DND-41 (cell line): ENCODE results near the gene MME.

Experiments used
- ATAC-seq: fragments of 200-7000 bp; cut with Tn5 transposase; 3 replicates; pipeline ENCODE4 v1.9.1; 2021; ENCODE audit warnings: low read depth; ENCODE audit not compliant: insufficient read depth
- DNase-seq: peaks from one replicate; pipeline ENCODE4 v3.0.0-alpha.2; 2020
- H2AFZ ChIP-seq: 2 replicates; pipeline ENCODE4 v1.6.0; 2012; ENCODE audit warnings: low read depth, low read length
- H3K27ac ChIP-seq: 2 replicates; pipeline ENCODE4 v1.5.1; 2012; ENCODE audit warnings: low read length, inconsistent platforms
- H3K27me3 ChIP-seq: fragments of 200-600 bp; sonication (generic); 2 replicates; pipeline ENCODE4 v1.6.0; 2012; ENCODE audit warnings: low read length, mild to moderate bottlenecking, inconsistent platforms; ENCODE audit not compliant: insufficient read depth, poor library complexity
- H3K36me3 ChIP-seq: 2 replicates; pipeline ENCODE4 v1.5.1; 2012; ENCODE audit warnings: low read length, inconsistent platforms; ENCODE audit not compliant: insufficient read depth
- H3K4me1 ChIP-seq: 2 replicates; pipeline ENCODE4 v1.5.1; 2012; ENCODE audit warnings: mild to moderate bottlenecking, low read length; ENCODE audit not compliant: insufficient read depth
- H3K4me2 ChIP-seq: 2 replicates; pipeline ENCODE4 v1.6.0; 2012; ENCODE audit warnings: mild to moderate bottlenecking, moderate library complexity, low read length, inconsistent platforms; ENCODE audit not compliant: insufficient read depth
- H3K4me3 ChIP-seq, 2 experiments: fragments of 200-600 bp in 1 of 2; shearing (Covaris generic) in 1 of 2; 2 replicates each; pipeline ENCODE4 v1.5.1; 2012 to 2016; ENCODE audit warnings: inconsistent platforms in 2 of 2, low read length in 2 of 2, mild to moderate bottlenecking in 2 of 2, low read depth in 1 of 2, moderate library complexity in 1 of 2
- H3K79me2 ChIP-seq: 2 replicates; pipeline ENCODE4 v1.6.0; 2012; ENCODE audit warnings: low read length, inconsistent platforms; ENCODE audit not compliant: insufficient read depth
- H3K9ac ChIP-seq: 2 replicates; pipeline ENCODE4 v1.6.0; 2012; ENCODE audit warnings: low read depth, mild to moderate bottlenecking, inconsistent platforms, low read length, moderate library complexity
- H3K9me3 ChIP-seq: 2 replicates; pipeline ENCODE4 v1.5.1; 2012; ENCODE audit warnings: low read length, moderate library complexity, mild to moderate bottlenecking, inconsistent platforms; ENCODE audit not compliant: insufficient read depth, severe bottlenecking
- H4K20me1 ChIP-seq: 2 replicates; pipeline ENCODE4 v1.6.0; 2012; ENCODE audit warnings: low read length; ENCODE audit not compliant: insufficient read depth
- EZH2 ChIP-seq: IDR thresholded peaks from 3 replicates; pipeline ENCODE4 v1.6.1; 2012; ENCODE audit warnings: borderline replicate concordance, low read depth, mild to moderate bottlenecking, moderate library complexity, low read length, inconsistent platforms; ENCODE audit not compliant: severe bottlenecking
- TF ChIP-seq, protein P1 (sequence below): IDR thresholded peaks from 2 replicates; pipeline ENCODE4 v1.5.1; 2012; ENCODE audit warnings: borderline replicate concordance, low read length, moderate library complexity, mild to moderate bottlenecking; ENCODE audit not compliant: poor library complexity, severe bottlenecking; ENCODE audit errors: extremely low read depth

Gene MME

DNA sequence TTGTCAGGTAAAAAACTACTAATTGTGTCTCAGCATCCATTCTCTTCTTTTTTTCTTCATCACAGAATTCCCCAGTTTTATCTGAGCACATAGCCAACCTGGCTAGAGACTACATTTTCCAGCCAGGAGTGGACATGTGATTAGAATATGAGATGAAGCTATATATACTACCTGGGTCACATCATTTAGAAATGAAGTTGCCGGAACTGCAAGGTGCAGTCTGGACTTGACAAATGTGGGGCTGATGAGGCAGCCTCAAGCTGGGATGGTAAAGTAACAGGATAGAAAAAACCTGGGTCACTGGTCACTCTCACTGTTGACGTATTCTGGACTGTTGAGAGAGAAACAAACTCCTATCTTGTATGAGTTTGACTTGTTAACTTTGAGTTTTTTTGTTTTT, 113.7 kb downstream of the MME start:
- Histone ChIP-seq H3K4me3 (no peak overlapping the region), H3K4me2 (no peak overlapping the region), H3K79me2 (no peaks in the 10 kb centered on the region), H3K9me3 (no peaks in the 10 kb centered on the region), H3K27me3 (no peaks in the 10 kb centered on the region), H4K20me1 (no peaks in the 10 kb centered on the region), H3K4me1 (no peaks in the 10 kb centered on the region), H3K9ac (no peak overlapping the region), H3K36me3 (no peaks in the 10 kb centered on the region), H3K27ac (no peak overlapping the region), H2AFZ (no peak overlapping the region)
- DNase-seq (no peak), ATAC-seq (no peak)
- TF ChIP-seq, protein P1, sequence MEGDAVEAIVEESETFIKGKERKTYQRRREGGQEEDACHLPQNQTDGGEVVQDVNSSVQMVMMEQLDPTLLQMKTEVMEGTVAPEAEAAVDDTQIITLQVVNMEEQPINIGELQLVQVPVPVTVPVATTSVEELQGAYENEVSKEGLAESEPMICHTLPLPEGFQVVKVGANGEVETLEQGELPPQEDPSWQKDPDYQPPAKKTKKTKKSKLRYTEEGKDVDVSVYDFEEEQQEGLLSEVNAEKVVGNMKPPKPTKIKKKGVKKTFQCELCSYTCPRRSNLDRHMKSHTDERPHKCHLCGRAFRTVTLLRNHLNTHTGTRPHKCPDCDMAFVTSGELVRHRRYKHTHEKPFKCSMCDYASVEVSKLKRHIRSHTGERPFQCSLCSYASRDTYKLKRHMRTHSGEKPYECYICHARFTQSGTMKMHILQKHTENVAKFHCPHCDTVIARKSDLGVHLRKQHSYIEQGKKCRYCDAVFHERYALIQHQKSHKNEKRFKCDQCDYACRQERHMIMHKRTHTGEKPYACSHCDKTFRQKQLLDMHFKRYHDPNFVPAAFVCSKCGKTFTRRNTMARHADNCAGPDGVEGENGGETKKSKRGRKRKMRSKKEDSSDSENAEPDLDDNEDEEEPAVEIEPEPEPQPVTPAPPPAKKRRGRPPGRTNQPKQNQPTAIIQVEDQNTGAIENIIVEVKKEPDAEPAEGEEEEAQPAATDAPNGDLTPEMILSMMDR = no peak
- TF ChIP-seq EZH2 = no peak

DNA sequence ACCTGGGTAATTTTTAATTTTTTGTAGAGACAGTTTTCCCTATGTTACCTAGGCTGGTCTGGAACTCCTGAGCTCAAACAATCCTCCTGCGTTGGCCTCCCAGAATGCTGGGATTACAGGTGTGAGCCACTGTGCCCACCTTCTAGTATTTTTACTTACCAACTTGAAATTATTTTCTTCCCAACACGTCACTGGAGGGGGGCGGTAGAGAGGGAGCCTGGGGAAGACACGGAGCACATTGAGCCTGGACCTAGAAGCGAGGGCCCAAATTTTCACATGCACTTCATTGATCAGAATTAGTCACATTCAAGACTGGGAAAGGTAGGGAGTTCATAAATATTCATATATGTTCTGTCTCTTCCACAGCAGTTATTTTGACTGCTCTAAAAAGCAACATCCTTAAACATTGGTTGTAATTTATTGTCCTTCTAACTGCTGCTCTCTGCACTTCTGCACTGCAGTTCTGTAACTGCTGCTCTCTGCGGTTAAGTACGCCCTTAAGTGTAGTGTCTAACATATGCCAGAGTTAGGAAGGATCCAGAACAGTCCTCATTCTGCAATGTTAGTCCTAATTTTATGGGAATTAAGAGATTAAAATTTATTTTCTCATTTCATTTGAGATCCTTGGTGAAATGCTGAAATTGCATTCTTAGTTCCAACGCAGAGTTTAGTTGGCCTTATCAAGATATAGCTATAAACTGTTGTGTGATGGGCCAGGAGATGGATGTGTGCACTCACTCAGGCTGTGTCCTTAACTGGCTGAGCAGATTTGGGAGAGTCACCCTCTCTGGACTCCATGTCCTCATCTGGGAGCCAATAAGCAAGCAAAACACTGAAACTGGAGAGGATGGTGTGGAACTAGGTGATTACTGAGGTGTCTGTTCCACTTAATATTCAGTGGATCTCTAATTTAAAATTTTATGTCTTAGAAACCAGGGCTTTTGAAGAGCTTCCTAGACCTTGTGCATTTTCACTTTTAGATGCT, 115.1 kb downstream of the MME start:
- Histone ChIP-seq H3K27ac (no peak overlapping the region), H3K36me3 (no peaks in the 10 kb centered on the region), H2AFZ (0 out of 2 replicates have a peak overlapping the region, but pooled peaks have one; percentile 24), H4K20me1 (no peaks in the 10 kb centered on the region), H3K27me3 (no peaks in the 10 kb centered on the region), H3K79me2 (no peaks in the 10 kb centered on the region), H3K4me2 (no peak overlapping the region), H3K9ac (no peak overlapping the region), H3K4me3 (no peak overlapping the region), H3K4me1 (no peaks in the 10 kb centered on the region), H3K9me3 (no peaks in the 10 kb centered on the region)
- TF ChIP-seq, protein P1 = no peak
- no peak for TF ChIP-seq EZH2
- no peak for DNase-seq
- ATAC-seq = no peak

DNA sequence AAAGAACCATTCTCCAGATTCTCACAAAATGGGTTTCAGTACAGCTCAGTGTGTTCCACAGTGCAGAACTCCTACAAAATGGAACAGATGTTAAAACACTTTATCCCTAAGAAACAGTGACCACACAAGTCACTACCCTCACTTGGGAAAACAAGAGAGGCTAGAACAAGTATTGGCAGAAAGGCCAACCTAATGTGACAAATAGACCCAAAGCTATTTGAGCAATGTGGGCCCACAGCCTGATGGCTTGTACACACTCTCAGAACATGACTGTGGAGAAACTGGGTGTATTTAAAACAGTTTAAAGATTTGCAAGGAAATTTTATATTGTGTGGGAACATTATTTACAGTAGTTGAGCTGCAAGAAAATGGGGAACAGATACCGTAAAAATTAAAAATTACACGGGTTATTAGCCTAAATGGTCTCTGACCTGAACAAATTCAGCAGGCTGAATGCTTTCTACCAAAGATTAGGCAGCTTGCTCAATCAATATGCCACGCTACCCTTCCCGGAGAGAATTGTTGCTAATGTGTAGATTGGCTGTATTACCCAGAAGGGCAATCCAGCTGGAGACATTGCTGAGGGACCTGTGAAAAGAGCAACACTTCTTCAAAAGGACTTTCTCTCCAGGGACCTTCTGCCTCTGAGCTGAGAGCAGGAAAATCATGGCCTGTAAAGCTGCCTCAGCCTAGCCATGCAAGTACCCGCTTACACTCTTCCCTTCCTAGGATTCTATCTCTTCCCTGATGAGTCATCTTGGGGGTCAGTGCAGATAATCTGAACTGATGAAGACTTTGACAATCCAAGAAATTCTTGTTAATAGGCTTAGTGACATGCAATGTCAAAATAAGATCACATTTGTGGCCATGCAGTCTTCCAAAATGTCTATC, 116.3 kb downstream of the MME start:
- Histone ChIP-seq H4K20me1 (no peaks in the 10 kb centered on the region), H3K27ac (no peak overlapping the region), H3K4me2 (no peak overlapping the region), H3K9me3 (no peaks in the 10 kb centered on the region), H2AFZ (no peak overlapping the region), H3K4me1 (no peaks in the 10 kb centered on the region), H3K36me3 (no peaks in the 10 kb centered on the region), H3K79me2 (no peaks in the 10 kb centered on the region), H3K9ac (no peak overlapping the region), H3K27me3 (no peaks in the 10 kb centered on the region), H3K4me3 (no peak overlapping the region)
- TF ChIP-seq EZH2 = no peak
- TF ChIP-seq, protein P1 = no peak
- no peak for DNase-seq
- ATAC-seq = no peak
